Measurements from ENCODE around the gene TBC1D8. TPM values are rescaled to one million over a fixed set of nuclear protein-coding genes. Genes with fewer than 3 reads are reported as not detected.

The TBC1D8 gene
- total and polyA plus RNA-seq, 2 of the 13 experiments (the other 11 are each of a cell fraction or from before 2014, with no cell fraction given) = 45.1 to 95.4 TPM

DNA sequence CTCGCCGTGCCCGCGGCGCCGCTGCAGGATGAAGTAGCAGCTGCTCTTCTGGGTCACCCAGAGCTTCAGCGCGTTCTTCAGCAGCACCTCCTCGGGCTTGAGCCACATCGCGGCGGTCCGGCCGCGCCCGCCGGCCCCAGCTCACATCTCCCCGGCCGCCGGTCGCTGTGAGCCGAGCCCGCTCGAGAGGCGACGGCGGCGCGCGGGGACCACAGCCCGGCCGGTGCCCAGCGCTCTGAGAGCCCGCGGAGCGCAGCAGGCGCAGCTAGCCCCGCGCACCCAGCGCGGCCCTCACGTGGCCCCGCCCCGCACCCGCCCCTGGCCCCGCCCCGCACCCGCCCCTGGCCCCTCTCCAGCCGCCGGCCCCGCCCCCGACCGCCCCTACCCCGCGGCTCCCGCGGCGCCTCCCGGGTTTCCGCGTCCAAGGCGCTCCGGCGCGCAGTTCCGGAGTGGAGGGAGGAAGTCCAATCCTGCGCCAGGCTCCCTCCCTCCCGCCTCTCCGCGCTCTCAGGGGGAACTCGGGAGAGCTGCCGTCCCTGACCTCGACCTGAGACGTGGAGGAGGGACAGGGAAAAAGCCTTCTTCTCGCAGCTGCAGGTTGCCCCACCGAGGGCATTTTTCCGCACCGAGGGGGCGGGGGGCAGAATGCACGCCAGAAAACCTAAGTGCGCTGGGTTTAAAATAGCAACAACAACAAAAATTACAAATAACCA lies at the start of gene TBC1D8 (continued):
- no peak for TF ChIP-seq NFE2L1 (CRISPR knock-in tag; IDR thresholded peaks at IDR 0.05; ENCODE audit: borderline replicate concordance)
- TF ChIP-seq ZNF567 (CRISPR knock-in tag; IDR thresholded peaks at IDR 0.05; ENCODE audit: borderline replicate concordance) = no peak
- TF ChIP-seq ZNF558 (CRISPR knock-in tag; IDR thresholded peaks at IDR 0.05; ENCODE audit: borderline replicate concordance) = peak; percentile 83; the same call in 1 of the 2 replicates
- peak; percentile 11; the same call in 1 of the 2 replicates for TF ChIP-seq ZSCAN9 (CRISPR knock-in tag; IDR thresholded peaks at IDR 0.05; ENCODE audit: borderline replicate concordance)
- peak; percentile 80 for TF ChIP-seq ZNF329 (CRISPR knock-in tag; IDR thresholded peaks at IDR 0.05; ENCODE audit: low read depth)
- TF ChIP-seq SAP130 (CRISPR knock-in tag; IDR thresholded peaks at IDR 0.05; ENCODE audit: low read depth) = peak; percentile 91
- peak; percentile 29; the same call in 1 of the 2 replicates for TF ChIP-seq PITX1 (CRISPR knock-in tag; IDR thresholded peaks at IDR 0.05)
- TF ChIP-seq, protein P1, sequence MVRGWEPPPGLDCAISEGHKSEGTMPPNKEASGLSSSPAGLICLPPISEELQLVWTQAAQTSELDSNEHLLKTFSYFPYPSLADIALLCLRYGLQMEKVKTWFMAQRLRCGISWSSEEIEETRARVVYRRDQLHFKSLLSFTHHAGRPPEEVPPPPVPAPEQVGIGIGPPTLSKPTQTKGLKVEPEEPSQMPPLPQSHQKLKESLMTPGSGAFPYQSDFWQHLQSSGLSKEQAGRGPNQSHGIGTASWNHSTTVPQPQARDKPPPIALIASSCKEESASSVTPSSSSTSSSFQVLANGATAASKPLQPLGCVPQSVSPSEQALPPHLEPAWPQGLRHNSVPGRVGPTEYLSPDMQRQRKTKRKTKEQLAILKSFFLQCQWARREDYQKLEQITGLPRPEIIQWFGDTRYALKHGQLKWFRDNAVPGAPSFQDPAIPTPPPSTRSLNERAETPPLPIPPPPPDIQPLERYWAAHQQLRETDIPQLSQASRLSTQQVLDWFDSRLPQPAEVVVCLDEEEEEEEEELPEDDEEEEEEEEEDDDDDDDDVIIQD (CRISPR knock-in tag; IDR thresholded peaks at IDR 0.05; ENCODE audit: low read depth) = peak; percentile 39; the same call in 1 of the 2 replicates
- peak; percentile 72 to 74 for TF ChIP-seq NR2F1 (CRISPR knock-in tag; IDR thresholded peaks at IDR 0.05)
- peak; percentile 43; the same call in 1 of the 2 replicates for TF ChIP-seq NR2F2 (IDR thresholded peaks at IDR 0.05; ENCODE audit: borderline replicate concordance, low read depth)
- peak; percentile 26 for TF ChIP-seq SP4 (CRISPR knock-in tag; IDR thresholded peaks at IDR 0.05)
- 0 out of 2 replicates have a peak, but pooled peaks have one; percentile 5 for TF ChIP-seq SMC3 (IDR thresholded peaks at IDR 0.05; ENCODE audit: low read length)
- peak; percentile 70 for TF ChIP-seq TAF1 (CRISPR knock-in tag; IDR thresholded peaks at IDR 0.05)
- TF ChIP-seq SOX6 (IDR thresholded peaks at IDR 0.05) = no peak
- peak; percentile 36; the same call in 1 of the 2 replicates for TF ChIP-seq SOX6 (CRISPR knock-in tag; IDR thresholded peaks at IDR 0.05)
- TF ChIP-seq LCORL (IDR thresholded peaks at IDR 0.05) = no peak
- no peak for TF ChIP-seq LCORL (CRISPR knock-in tag; IDR thresholded peaks at IDR 0.05)
- TF ChIP-seq, protein P2, sequence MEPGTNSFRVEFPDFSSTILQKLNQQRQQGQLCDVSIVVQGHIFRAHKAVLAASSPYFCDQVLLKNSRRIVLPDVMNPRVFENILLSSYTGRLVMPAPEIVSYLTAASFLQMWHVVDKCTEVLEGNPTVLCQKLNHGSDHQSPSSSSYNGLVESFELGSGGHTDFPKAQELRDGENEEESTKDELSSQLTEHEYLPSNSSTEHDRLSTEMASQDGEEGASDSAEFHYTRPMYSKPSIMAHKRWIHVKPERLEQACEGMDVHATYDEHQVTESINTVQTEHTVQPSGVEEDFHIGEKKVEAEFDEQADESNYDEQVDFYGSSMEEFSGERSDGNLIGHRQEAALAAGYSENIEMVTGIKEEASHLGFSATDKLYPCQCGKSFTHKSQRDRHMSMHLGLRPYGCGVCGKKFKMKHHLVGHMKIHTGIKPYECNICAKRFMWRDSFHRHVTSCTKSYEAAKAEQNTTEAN (CRISPR knock-in tag; conservative IDR thresholded peaks at IDR 0.05) = 0 out of 2 replicates have a peak, but pooled peaks have one; percentile 42
- TF ChIP-seq, protein P3, sequence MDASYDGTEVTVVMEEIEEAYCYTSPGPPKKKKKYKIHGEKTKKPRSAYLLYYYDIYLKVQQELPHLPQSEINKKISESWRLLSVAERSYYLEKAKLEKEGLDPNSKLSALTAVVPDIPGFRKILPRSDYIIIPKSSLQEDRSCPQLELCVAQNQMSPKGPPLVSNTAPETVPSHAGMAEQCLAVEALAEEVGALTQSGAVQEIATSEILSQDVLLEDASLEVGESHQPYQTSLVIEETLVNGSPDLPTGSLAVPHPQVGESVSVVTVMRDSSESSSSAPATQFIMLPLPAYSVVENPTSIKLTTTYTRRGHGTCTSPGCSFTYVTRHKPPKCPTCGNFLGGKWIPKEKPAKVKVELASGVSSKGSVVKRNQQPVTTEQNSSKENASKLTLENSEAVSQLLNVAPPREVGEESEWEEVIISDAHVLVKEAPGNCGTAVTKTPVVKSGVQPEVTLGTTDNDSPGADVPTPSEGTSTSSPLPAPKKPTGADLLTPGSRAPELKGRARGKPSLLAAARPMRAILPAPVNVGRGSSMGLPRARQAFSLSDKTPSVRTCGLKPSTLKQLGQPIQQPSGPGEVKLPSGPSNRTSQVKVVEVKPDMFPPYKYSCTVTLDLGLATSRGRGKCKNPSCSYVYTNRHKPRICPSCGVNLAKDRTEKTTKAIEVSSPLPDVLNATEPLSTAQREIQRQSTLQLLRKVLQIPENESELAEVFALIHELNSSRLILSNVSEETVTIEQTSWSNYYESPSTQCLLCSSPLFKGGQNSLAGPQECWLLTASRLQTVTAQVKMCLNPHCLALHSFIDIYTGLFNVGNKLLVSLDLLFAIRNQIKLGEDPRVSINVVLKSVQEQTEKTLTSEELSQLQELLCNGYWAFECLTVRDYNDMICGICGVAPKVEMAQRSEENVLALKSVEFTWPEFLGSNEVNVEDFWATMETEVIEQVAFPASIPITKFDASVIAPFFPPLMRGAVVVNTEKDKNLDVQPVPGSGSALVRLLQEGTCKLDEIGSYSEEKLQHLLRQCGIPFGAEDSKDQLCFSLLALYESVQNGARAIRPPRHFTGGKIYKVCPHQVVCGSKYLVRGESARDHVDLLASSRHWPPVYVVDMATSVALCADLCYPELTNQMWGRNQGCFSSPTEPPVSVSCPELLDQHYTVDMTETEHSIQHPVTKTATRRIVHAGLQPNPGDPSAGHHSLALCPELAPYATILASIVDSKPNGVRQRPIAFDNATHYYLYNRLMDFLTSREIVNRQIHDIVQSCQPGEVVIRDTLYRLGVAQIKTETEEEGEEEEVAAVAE (CRISPR knock-in tag; IDR thresholded peaks at IDR 0.05; ENCODE audit: borderline replicate concordance) = no peak
- peak; percentile 93 for TF ChIP-seq POLR2G (IDR thresholded peaks at IDR 0.05; ENCODE audit: low read depth, low read length)
- no peak for TF ChIP-seq HOXA5 (CRISPR knock-in tag; IDR thresholded peaks at IDR 0.05)
- TF ChIP-seq ZNF879 (CRISPR knock-in tag; IDR thresholded peaks at IDR 0.05) = no peak
- TF ChIP-seq ZNF274 (CRISPR knock-in tag; IDR thresholded peaks at IDR 0.05) = peak; percentile 5; the same call in 1 of the 2 replicates
- no peak for TF ChIP-seq TCF7 (IDR thresholded peaks at IDR 0.05; ENCODE audit: low read depth)
- peak; percentile 97 for TF ChIP-seq HNRNPLL (IDR thresholded peaks at IDR 0.05; ENCODE audit: low read depth, low read length, poor library complexity, severe bottlenecking)

Data from HepG2 (cell line).